ENCODE data around the gene PUSL1.

Gene PUSL1

GRCh38 chr1:1347663-1348419, 39.4 kb downstream of the PUSL1 start:
- DNase-seq, result no peak
- H3K4me3 Mint-ChIP-seq, result peak overlapping the region; percentile 82

DNA sequence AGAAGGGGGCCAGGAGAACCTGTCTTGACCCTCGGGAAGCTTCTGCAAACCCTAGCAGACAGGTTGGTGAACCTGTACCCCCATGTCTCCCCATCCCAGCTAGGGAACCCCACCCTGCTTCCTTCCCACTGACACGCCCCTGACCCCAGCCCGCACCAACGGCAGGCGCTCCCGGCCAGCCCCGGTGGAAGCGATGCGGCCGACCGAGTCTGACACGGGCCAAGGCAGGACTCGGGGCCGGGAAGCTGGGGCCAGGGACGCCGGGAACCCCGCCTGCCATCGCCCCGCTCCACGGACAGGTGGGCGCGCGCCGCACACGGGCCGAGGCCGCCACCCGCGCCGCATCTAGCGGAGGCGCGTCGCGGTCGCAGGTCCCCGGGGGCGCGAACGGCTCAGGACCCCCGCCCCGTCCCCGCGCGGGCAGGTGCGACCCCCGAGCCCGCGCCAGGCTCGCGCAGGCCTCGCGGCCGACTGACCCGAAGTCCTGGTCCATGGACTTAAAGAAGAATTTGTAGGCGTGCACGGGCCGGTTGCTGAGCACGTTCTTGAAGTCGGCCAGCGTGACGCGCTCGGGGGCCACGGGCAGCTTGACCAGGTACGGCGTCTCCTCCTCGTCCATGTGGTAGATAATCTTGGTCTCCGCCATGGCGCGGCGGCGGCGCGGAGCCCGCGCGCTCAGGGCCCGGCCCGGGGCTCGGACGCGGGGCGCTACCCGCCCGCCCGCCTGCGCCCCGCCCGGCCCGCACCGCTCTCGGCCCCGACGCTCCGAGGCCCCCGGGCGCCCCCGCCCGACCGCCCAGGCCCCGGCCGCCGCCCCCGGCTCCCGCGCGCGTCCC, 40.2 kb downstream of the PUSL1 start:
- Mint-ChIP-seq H3K27me3 (peaks cover 18% of the 10 kb centered on the region), H3K4me3 (peak overlapping the region; percentile 82)
- no peak for DNase-seq

More at GRCh38 chr1:1347663-1348419, 39.4 kb downstream of the PUSL1 start:
- H3K9me3 Mint-ChIP-seq, result no peaks in the 10 kb centered on the region
- peaks cover 35% of the 10 kb centered on the region for H3K4me1 Mint-ChIP-seq (ENCODE audit: low read depth)
- peak overlapping the region; percentile 77 for H3K27ac Mint-ChIP-seq
- H3K36me3 Mint-ChIP-seq (ENCODE audit: low read depth), result no peaks in the 10 kb centered on the region
- H3K27me3 Mint-ChIP-seq, result peaks cover 10% of the 10 kb centered on the region

DNA sequence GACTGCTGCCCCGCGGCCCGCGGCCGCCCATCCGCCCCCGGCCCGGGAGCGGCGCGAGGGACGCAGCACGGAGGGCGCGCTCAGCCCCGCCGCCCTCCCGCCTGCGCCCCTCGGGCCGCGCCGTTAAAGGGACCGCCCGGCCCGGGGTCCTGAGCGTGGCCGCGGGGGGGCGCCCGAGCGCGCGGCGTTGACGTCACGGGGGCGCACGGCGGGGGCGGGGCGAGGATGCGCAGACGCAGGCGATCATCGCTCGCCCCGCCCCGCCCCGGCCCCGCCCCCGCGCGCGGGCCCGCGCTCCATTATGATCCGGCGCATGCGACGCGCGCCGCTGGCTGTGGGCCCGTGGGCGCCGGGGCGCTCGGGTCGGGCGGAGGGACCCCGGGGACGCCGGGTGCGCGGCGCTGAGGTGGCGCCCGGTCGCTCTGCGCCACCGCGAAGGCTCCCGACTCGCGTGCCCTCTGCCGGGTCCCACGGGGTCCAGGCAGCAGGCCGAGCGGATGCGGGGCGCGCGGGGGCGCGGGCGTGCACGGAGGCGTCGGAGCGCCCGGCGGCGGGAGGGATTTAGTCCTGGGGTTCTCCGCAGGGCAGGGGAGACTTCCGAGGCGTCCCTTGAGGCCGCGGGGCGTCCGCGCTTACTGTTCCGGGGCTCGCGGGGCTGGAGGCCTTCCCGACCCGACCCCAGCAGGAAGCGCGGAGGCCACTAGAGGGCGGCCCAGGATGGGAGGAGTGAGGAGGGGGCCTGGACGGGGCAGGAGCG, 41.0 kb downstream of the PUSL1 start, which contains the start of gene DVL1:
Gene DVL1 (minus strand): TSS at position 163 of the 757 bp plus-strand sequence. CDS start 353 bp downstream, outside the sequence.
- H3K27ac Mint-ChIP-seq, result peak within 1 kb of the TSS; percentile 77
- H3K9me3 Mint-ChIP-seq, result no peaks in the 10 kb centered on the region
- peaks cover 37% of the 10 kb centered on the region for H3K4me1 Mint-ChIP-seq (ENCODE audit: low read depth)
- H3K27me3 Mint-ChIP-seq, result peaks cover 25% of the 10 kb centered on the region
- DNase-seq, result peak; percentile 82
- no peaks in the 10 kb centered on the region for H3K36me3 Mint-ChIP-seq (ENCODE audit: low read depth)
- H3K4me3 Mint-ChIP-seq, result peak within 1 kb of the TSS; percentile 82

More for the DNA sequence above, 40.2 kb downstream of the PUSL1 start:
- Mint-ChIP-seq H3K36me3 (ENCODE audit: low read depth) (no peaks in the 10 kb centered on the region), H3K9me3 (no peaks in the 10 kb centered on the region), H3K27ac (peak overlapping the region; percentile 77), H3K4me1 (ENCODE audit: low read depth) (peaks cover 35% of the 10 kb centered on the region)

DNA sequence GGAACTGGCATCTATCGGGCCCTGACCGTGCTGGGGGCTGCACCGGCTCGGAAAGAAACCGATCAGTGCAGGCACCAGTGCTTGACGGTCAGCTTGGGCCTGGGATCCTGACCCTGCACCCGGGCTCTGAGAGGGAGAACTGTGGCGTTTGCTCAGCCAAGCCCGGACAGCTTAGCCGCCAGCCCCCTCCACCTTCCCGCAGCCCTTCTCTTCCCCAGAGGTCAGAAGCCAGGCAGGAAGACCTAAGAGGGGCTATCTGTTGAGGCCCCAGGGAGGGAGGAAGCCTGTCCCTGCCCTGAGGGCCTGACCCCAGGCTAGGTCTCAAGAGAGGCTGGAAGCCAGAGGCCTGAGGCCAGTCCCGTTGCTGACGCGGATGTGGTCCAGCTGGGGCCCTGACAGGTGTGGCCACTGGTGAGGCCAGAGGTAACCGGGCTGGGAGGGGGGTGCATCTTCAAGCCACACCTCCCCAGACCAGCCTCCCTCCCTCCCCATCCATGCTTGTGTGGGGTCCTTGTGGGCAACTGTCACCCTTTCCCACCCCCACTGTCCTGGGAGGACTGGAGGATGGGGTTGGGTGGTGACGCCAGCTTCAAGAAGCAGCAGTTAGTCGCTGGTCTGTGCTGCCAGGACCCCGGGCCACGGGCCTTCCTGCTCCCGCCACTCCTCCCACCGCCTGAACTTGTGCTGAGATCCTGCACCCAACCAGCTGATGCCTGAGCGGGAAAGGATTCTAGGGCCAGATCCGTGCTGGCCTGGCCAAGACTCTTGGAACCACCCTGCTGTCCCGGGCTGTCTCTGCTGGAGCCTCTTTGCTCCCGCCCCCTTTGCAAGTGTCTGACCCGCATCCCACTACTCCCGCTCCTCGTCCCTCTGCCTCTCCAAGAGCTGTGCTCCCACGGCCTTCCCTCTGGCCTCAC, 43.4 kb downstream of the PUSL1 start:
- Mint-ChIP-seq H3K9me3 (no peaks in the 10 kb centered on the region), H3K27ac (peak overlapping the region; percentile 60), H3K36me3 (ENCODE audit: low read depth) (no peaks in the 10 kb centered on the region), H3K27me3 (peaks cover 26% of the 10 kb centered on the region), H3K4me1 (ENCODE audit: low read depth) (peaks cover 18% of the 10 kb centered on the region), H3K4me3 (peak overlapping the region; percentile 62)
- no peak for DNase-seq

DNA sequence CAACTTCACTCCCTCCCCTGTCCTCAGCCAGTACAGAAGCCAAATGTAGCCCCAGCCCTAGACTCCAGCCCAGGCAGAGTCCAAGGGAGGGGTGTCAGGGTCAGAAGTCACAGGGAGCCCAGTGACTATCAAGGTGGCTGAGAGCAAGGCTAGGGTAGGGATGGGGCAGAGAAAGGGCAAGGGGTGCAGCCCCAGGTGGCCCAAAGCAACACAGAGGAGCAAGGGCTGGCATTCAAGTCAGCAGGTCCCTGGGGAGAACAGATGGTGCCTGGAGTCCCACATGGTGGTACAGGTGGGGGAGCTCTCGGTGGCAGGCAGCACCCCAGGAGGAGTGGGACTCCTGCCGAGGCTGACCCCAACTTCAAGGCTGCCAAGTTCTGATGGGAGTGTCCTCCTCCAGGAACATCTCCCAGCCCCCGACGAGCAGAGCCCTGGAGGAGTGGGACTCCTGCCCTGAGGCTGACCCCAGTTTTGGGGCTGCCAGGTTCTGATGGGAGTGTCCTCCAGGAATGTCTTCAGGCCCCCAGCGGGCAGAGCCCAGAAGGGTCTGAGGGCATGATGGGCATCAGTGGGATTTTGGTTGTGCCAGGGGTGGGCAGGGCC, 44.5 kb downstream of the PUSL1 start:
- Mint-ChIP-seq H3K9me3 (no peaks in the 10 kb centered on the region), H3K27me3 (peaks cover 35% of the 10 kb centered on the region), H3K27ac (no peak overlapping the region), H3K4me1 (ENCODE audit: low read depth) (peaks cover 7% of the 10 kb centered on the region), H3K36me3 (ENCODE audit: low read depth) (no peaks in the 10 kb centered on the region), H3K4me3 (no peak overlapping the region)
- DNase-seq, result no peak

DNA sequence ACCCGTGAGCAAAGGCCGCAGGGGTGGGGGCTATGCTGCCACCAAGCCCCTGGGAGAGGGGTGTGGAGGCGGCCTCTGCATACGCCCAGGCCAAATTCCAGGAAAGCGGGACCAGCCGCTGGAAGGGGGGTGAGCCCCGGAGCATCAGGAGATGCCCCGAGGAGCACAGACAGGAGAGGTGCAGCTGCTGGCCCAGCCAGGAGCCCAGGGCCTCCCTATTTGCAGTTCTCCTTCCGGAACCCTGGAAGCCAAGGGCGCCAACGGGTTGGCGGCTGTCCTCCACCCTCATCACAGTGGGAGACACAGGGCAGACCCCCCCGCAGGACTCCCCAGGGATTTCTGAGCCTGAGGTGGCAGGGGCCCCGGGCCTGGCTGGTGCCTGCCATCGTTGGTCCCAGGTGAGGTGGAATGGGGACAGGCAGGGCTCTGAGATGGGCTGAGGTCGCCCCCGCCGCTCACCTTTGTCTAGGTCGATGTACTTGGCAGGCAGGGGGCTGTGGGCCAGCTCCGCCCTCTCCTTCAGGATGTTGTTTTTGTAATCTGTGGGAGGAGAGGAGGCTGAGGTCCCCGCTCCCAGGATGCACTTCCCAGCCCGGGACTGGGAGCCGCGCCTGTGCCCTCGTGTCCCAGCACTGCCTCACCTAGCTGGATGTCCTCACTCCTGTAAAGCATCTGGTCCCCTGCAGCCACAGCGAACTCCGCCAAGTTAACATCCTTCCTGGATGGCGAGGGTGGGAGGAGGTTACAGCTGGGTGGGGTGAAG, 45.2 kb downstream of the PUSL1 start:
- H3K4me1 Mint-ChIP-seq (ENCODE audit: low read depth), result peaks cover 10% of the 10 kb centered on the region
- H3K4me3 Mint-ChIP-seq, result no peak overlapping the region
- H3K9me3 Mint-ChIP-seq, result no peaks in the 10 kb centered on the region
- no peak for DNase-seq
- H3K27ac Mint-ChIP-seq, result no peak overlapping the region
- H3K36me3 Mint-ChIP-seq (ENCODE audit: low read depth), result no peaks in the 10 kb centered on the region
- peaks cover 36% of the 10 kb centered on the region for H3K27me3 Mint-ChIP-seq

DNA sequence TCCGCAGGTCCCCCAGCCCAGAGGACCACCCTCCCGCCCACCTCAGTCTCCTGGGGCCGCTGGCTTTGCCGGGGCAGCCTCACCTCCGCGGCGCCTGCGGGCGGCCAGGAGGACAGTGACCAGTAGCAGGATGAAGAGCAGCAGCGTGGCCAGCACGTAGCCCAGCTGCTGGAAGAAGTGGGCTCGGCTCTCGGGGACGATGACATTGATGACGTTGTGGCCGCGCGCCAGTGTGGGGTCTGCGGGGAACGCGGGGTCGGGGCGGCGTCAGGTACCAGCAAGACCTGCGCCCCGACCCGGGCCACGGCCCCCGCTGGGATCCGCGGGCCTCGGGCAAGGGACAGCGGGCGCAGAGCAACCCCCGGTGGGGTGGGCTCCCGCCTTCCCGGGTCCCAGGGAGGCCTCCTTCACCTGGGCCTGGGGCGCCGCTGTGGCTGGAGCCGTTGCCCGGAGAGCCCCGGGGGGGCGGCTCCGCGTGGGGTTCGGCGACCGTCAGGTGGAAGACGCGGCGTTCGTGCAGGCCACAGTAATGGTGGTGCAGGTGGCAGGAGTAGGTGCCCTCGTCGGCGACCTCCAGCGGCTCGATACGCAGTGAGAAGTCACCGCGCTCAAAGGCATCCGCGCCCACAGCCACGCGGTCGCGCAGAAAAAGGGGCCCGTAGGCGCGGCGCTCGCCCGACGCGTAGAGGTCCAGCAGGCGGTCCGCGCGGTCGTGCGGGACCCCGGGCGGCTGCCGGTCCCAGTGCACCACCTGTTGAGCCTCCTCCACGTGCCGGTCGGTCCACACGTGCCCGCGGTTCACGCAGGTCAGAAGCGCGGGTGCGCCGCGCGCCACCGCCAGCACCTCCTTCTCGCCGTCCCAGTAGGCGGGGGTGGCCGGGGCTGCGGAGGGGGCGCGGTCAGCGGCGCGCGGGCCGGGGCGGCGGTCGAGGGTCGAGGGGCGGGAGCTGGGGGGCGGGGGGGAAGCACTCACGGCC, 46.2 kb downstream of the PUSL1 start:
- peaks cover 40% of the 10 kb centered on the region for H3K27me3 Mint-ChIP-seq
- no peaks in the 10 kb centered on the region for H3K36me3 Mint-ChIP-seq (ENCODE audit: low read depth)
- H3K27ac Mint-ChIP-seq, result no peak overlapping the region
- DNase-seq, result peak; percentile 59
- peaks cover 18% of the 10 kb centered on the region for H3K4me1 Mint-ChIP-seq (ENCODE audit: low read depth)
- no peak overlapping the region for H3K4me3 Mint-ChIP-seq
- no peaks in the 10 kb centered on the region for H3K9me3 Mint-ChIP-seq

DNA sequence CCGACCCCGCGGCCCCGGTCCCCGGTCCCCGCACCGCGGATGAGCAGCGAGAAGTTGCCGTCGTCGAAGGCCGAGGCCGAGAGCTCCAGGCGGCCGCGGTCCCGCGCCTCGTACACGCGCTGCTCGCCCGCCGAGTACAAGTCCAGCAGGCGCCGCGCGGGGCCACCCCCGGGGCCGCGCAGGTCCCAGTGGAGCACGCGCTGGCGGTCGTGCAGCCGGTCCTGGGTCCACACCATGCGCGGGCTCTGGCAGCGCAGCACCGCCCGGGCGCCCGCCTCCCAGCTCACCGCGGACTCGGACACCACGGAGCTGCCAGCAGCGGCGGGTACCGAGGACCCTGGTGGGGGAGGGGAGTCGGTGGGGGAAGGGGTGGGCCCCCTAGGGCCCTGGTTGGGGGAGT, 47.0 kb downstream of the PUSL1 start:
- DNase-seq, result no peak
- H3K36me3 Mint-ChIP-seq (ENCODE audit: low read depth), result no peaks in the 10 kb centered on the region
- peaks cover 18% of the 10 kb centered on the region for H3K4me1 Mint-ChIP-seq (ENCODE audit: low read depth)
- H3K27ac Mint-ChIP-seq, result no peak overlapping the region
- H3K27me3 Mint-ChIP-seq, result peaks cover 40% of the 10 kb centered on the region
- no peak overlapping the region for H3K4me3 Mint-ChIP-seq
- no peaks in the 10 kb centered on the region for H3K9me3 Mint-ChIP-seq

DNA sequence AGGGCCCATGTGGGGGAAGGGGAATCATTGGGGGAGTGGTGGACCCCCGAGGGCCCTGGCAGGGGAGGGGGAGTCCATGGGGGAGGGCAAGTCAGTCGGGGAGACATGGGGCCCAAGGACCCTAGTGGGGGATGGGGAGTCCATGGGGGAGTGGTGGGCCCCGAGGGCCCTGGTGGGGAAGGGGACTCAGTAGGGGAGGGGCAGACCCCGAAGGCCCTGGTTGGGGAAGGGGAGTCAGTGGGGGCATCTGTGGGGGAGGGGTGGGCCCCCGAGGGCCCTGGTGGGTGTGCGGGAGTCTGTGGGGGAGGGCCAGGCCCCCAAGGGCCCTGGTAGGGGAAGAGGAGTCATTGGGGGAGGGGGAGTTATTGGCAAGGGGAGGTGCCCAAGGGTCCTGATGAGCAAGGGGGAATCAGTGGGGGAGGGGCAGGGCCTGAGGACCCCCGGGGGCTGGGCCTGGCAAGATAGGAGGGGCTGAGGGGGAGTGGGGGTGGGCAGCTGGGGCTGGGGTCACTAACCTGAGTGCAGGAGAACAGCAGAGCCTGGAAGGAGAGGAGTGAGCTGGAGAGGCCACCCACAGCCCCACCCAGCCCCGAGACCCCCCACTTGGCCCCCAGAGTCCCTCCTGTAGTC, 47.9 kb downstream of the PUSL1 start:
- H3K27me3 Mint-ChIP-seq, result peaks cover 43% of the 10 kb centered on the region

GRCh38 chr1:1356796-1357401, 48.5 kb downstream of the PUSL1 start:
- Mint-ChIP-seq H3K27ac (no peak overlapping the region), H3K9me3 (no peaks in the 10 kb centered on the region), H3K4me1 (ENCODE audit: low read depth) (peaks cover 18% of the 10 kb centered on the region), H3K27me3 (peaks cover 44% of the 10 kb centered on the region), H3K36me3 (ENCODE audit: low read depth) (no peaks in the 10 kb centered on the region), H3K4me3 (no peak overlapping the region)
- DNase-seq, result no peak

More for the DNA sequence above, 47.9 kb downstream of the PUSL1 start:
- Mint-ChIP-seq H3K27ac (no peak overlapping the region), H3K36me3 (ENCODE audit: low read depth) (no peaks in the 10 kb centered on the region), H3K4me1 (ENCODE audit: low read depth) (peaks cover 18% of the 10 kb centered on the region), H3K9me3 (no peaks in the 10 kb centered on the region), H3K4me3 (no peak overlapping the region)
- no peak for DNase-seq

DNA sequence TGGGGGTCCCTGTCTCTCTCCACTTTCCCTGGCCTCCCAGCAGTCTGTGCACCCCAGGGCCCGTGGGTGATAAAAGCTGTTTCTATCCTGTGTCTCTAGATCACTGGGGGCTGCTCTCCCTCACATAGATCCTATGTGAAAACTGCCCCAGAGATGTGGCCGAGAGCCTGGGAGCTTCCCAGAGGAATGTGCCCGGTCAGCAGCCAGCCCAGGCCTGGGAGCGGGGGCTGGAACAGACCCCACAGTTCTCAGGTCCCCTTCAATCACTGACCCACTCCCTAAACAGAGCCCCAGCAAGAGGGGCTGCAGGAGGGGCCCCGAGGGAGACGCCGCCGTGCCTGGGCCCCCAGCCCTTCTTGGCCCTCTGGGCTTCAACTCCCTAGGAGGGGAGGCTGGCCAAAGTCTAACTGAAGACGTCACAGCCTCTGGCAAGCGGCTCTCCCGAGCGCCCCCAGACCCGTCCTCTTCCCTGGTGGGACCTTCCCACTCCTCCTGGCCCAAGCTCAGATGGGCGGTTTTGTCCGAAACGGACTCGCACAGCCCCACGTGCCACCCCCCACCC, 49.6 kb downstream of the PUSL1 start:
- H3K4me3 Mint-ChIP-seq, result no peak overlapping the region
- DNase-seq, result no peak
- no peaks in the 10 kb centered on the region for H3K36me3 Mint-ChIP-seq (ENCODE audit: low read depth)
- peaks cover 13% of the 10 kb centered on the region for H3K4me1 Mint-ChIP-seq (ENCODE audit: low read depth)
- peaks cover 35% of the 10 kb centered on the region for H3K27me3 Mint-ChIP-seq
- H3K27ac Mint-ChIP-seq, result no peak overlapping the region
- H3K9me3 Mint-ChIP-seq, result no peaks in the 10 kb centered on the region

Data from activated T-cell treated with anti-CD3 and anti-CD28 coated beads, Interleukin-2, amount 50 U/mL, for 24 hours (primary cell).